PC-3 (cell line): ENCODE results near the gene DIPK1C. TPM values are rescaled to one million over a fixed set of nuclear protein-coding genes. Genes with fewer than 3 reads are reported as not detected.

Experiments used
- ATAC-seq: fragments of 200-7000 bp; cut with Tn5 transposase; 2 replicates; pipeline ENCODE4 v1.9.1; 2020; ENCODE audit warnings: mild to moderate bottlenecking, moderate library complexity
- BruUV-seq: library from RNA; stranded (reverse); fragments of 400-500 nt; replicated peaks from 2 replicates; lab custom pipeline; 2021; lab: Mats Ljungman, UMichigan
- CTCF ChIA-PET: fragments of 300-600 bp; sonication (Branson Sonifier 250); formaldehyde crosslinking; loops from one replicate; lab custom pipeline; 2022; ENCODE audit warnings: antibody characterized with exemption; lab: Charles Lee
- POLR2A ChIA-PET: fragments of 300-600 bp; sonication (Branson Sonifier 250); formaldehyde crosslinking; loops from one replicate; lab custom pipeline; 2022; ENCODE audit warnings: antibody characterized with exemption; ENCODE audit not compliant: unreplicated experiment; lab: Charles Lee
- DNase-seq: peaks from one replicate; pipeline ENCODE4 v3.0.0-alpha.2; 2015
- H2AFZ ChIP-seq: fragments of 300-600 bp; sonication (generic); 2 replicates; pipeline ENCODE4 v1.6.0; 2016; ENCODE audit warnings: antibody characterized with exemption, low read length
- H3F3A ChIP-seq: fragments of 300-600 bp; sonication (generic); one replicate; pipeline ENCODE4 v1.6.0; 2017; ENCODE audit warnings: antibody characterized with exemption, low read length, control low read depth, mild to moderate bottlenecking; ENCODE audit not compliant: unreplicated experiment
- H3K27ac ChIP-seq: fragments of 300-600 bp; sonication (generic); 2 replicates; pipeline ENCODE4 v1.5.1; 2016; ENCODE audit warnings: mild to moderate bottlenecking, low read length
- H3K27me3 ChIP-seq: fragments of 300-600 bp; sonication (generic); 2 replicates; pipeline ENCODE4 v1.6.1; 2016; ENCODE audit warnings: low read length, mixed read lengths
- H3K36me3 ChIP-seq: fragments of 300-600 bp; sonication (generic); 2 replicates; pipeline ENCODE4 v1.6.1; 2016; ENCODE audit warnings: low read depth, mixed run types, low read length, mixed read lengths
- H3K4me1 ChIP-seq: fragments of 300-600 bp; sonication (generic); 2 replicates; pipeline ENCODE4 v1.5.1; 2016; ENCODE audit warnings: low read length; ENCODE audit not compliant: insufficient read depth
- H3K4me2 ChIP-seq: fragments of 300-600 bp; sonication (generic); 2 replicates; pipeline ENCODE4 v1.6.0; 2016; ENCODE audit warnings: low read length
- H3K4me3 ChIP-seq: fragments of 300-600 bp; sonication (generic); 2 replicates; pipeline ENCODE4 v1.5.1; 2016; ENCODE audit warnings: mild to moderate bottlenecking, low read length, mixed read lengths
- H3K79me2 ChIP-seq: fragments of 300-600 bp; sonication (generic); 2 replicates; pipeline ENCODE4 v1.6.1; 2017; ENCODE audit warnings: low read length, mixed read lengths
- H3K9ac ChIP-seq: fragments of 300-600 bp; sonication (generic); 2 replicates; pipeline ENCODE4 v1.6.0; 2016; ENCODE audit warnings: mild to moderate bottlenecking, low read length
- H3K9me2 ChIP-seq: fragments of 300-600 bp; sonication (generic); replicated peaks from 2 replicates; pipeline ENCODE4 v1.6.1; 2016; ENCODE audit warnings: mixed run types, low read length, mixed read lengths
- H3K9me3 ChIP-seq: fragments of 300-600 bp; sonication (generic); 2 replicates; pipeline ENCODE4 v1.6.1; 2016; ENCODE audit warnings: low read length, mixed read lengths
- H4K20me1 ChIP-seq: fragments of 300-600 bp; sonication (generic); 2 replicates; pipeline ENCODE4 v1.6.1; 2016; ENCODE audit warnings: low read length, mixed read lengths
- CTCF ChIP-seq: fragments of 300-600 bp; sonication (generic); conservative IDR thresholded peaks from 2 replicates; pipeline ENCODE4 v1.5.1; 2017; ENCODE audit warnings: antibody characterized with exemption, low read depth, mild to moderate bottlenecking, low read length
- EZH2 ChIP-seq: fragments of 300-600 bp; sonication (generic); IDR thresholded peaks from one replicate; pipeline ENCODE4 v1.6.1; 2017; ENCODE audit warnings: antibody characterized with exemption, mild to moderate bottlenecking, low read length; ENCODE audit not compliant: unreplicated experiment
- EZH2phosphoT487 ChIP-seq: fragments of 300-600 bp; sonication (generic); IDR thresholded peaks from 2 replicates; pipeline ENCODE4 v1.6.1; 2018; ENCODE audit warnings: mild to moderate bottlenecking, antibody characterized with exemption, low read length, borderline replicate concordance
- intact Hi-C: fragments of 100-400 bp; cut with micrococcal nuclease; formaldehyde crosslinking; loops from 2 replicates; pipeline ENCODE4 v1.9.0; 2023
- total RNA-seq: library from RNA; depleted of rRNA; stranded (reverse); fragments of >200 nt; gene quantifications from 2 replicates; pipeline ENCODE4 v1.2.3, GENCODE V29; 2014

DIPK1C gene
- total RNA-seq, 1 experiment from 2014 or later = not detected

GRCh38 chr18:74420926-74421325 lies 36.2 kb downstream of the DIPK1C start:
- H3K27ac ChIP-seq = no peak overlapping the region
- H3K4me2 ChIP-seq = no peak overlapping the region
- DNase-seq (no peak), ATAC-seq (no peak)
- H3K9ac ChIP-seq = no peak overlapping the region
- no peaks in the 10 kb centered on the region for H3K36me3 ChIP-seq
- intact Hi-C loops = no loop called here
- BruUV-seq = no TSS peak
- H3K9me3 ChIP-seq = no peaks in the 10 kb centered on the region
- H3K4me3 ChIP-seq = no peak overlapping the region
- no peak overlapping the region for H2AFZ ChIP-seq
- no peaks in the 10 kb centered on the region for H4K20me1 ChIP-seq
- H3K27me3 ChIP-seq = peaks cover 90% of the 10 kb centered on the region
- ChIA-PET CTCF (no interaction called here), POLR2A (no interaction called here)
- H3K4me1 ChIP-seq = no peaks in the 10 kb centered on the region
- no peaks in the 10 kb centered on the region for H3F3A ChIP-seq
- H3K79me2 ChIP-seq = no peaks in the 10 kb centered on the region
- TF ChIP-seq EZH2phosphoT487 = no peak
- TF ChIP-seq CTCF = no peak
- TF ChIP-seq EZH2 = no peak
- H3K9me2 ChIP-seq = no peaks in the 10 kb centered on the region

GRCh38 chr18:74420481-74420880 lies 36.6 kb downstream of the DIPK1C start:
- Histone ChIP-seq H2AFZ (no peak overlapping the region), H3K79me2 (no peaks in the 10 kb centered on the region), H4K20me1 (no peaks in the 10 kb centered on the region), H3K4me1 (no peaks in the 10 kb centered on the region), H3F3A (no peaks in the 10 kb centered on the region), H3K27ac (no peak overlapping the region), H3K9ac (no peak overlapping the region), H3K9me2 (no peaks in the 10 kb centered on the region), H3K9me3 (no peaks in the 10 kb centered on the region), H3K4me2 (no peak overlapping the region), H3K27me3 (peaks cover 94% of the 10 kb centered on the region), H3K4me3 (no peak overlapping the region), H3K36me3 (no peaks in the 10 kb centered on the region)
- ChIA-PET POLR2A (interaction anchor here (0.6 kb wide), 1 partner anchor 11 kb away, joined by 3 read pairs; no protein-coding TSS in a partner anchor), CTCF (no interaction called here)
- intact Hi-C loops = no loop called here
- BruUV-seq = no TSS peak
- DNase-seq (no peak), ATAC-seq (no peak)
- TF ChIP-seq CTCF (no peak), EZH2 (no peak), EZH2phosphoT487 (no peak)

GRCh38 chr18:74419761-74420160 lies 37.3 kb downstream of the DIPK1C start:
- H3K79me2 ChIP-seq = no peaks in the 10 kb centered on the region
- no peaks in the 10 kb centered on the region for H3K36me3 ChIP-seq
- H4K20me1 ChIP-seq = no peaks in the 10 kb centered on the region
- no peaks in the 10 kb centered on the region for H3F3A ChIP-seq
- H3K9me3 ChIP-seq = no peaks in the 10 kb centered on the region
- DNase-seq (no peak), ATAC-seq (no peak)
- TF ChIP-seq EZH2 = no peak
- TF ChIP-seq CTCF = no peak
- no peak for TF ChIP-seq EZH2phosphoT487
- no peak overlapping the region for H3K4me2 ChIP-seq
- peaks cover 98% of the 10 kb centered on the region for H3K27me3 ChIP-seq
- no peak overlapping the region for H3K4me3 ChIP-seq
- H3K9ac ChIP-seq = no peak overlapping the region
- H3K4me1 ChIP-seq = no peaks in the 10 kb centered on the region
- no peak overlapping the region for H2AFZ ChIP-seq
- BruUV-seq = no TSS peak
- CTCF ChIA-PET = no interaction called here
- intact Hi-C loops = no loop called here
- H3K9me2 ChIP-seq = no peaks in the 10 kb centered on the region
- no peak overlapping the region for H3K27ac ChIP-seq
- POLR2A ChIA-PET = interaction anchor here (0.6 kb wide), 1 partner anchor 131 kb away, joined by 3 read pairs; no protein-coding TSS in a partner anchor
